ENCODE data around the gene RIC1. TPM values are rescaled to one million over a fixed set of nuclear protein-coding genes. Genes with fewer than 3 reads are reported as not detected.

RIC1 gene
- total and polyA plus RNA-seq, 2 of the 4 experiments (the other 2 are of a cell fraction), result 28.8 to 76.9 TPM

DNA sequence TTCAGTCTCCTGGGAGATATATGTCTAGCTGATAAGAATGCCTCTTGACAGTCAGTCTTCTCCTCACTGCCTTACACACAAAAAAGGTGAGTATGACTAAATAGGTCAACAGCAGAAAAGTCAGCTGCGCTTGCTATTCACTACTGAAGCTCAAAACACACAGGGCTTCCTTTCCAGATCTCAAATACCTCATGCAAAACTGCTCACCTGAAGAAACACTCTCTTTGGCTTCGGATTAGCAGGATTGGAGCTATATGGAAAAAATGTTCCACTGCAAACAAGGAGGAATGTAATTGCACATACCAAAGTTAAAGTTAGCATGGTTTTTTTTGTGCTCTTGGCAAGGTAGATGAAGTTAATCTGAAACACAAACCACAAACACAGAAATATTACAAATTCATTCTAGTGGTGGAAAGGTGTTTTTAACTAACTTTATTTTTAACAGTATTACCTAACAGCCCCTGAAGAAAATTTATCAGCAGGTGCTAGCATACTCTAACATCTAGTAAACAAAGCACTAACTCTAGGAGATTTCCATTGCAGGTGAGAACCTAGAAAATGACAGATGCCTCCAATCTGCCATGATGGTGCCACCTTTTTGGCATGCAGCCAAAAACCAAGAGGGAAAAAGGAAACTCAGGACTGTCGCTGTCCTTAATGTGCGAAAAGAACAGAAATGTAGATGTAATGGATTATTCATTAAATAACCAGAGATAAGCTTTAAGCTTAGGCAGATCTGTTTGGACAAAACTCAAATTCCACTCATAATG is 172.2 kb downstream of the RIC1 start:
- no peak overlapping the region for H2BK120ac ChIP-seq (ENCODE audit: low read depth, low read length)
- H3K4ac ChIP-seq (ENCODE audit: low read depth, low read length), result no peak overlapping the region
- H3K9me3 ChIP-seq (ENCODE audit: control insufficient read depth, insufficient read depth, low read length), result no peaks in the 10 kb centered on the region
- H3K9me1 ChIP-seq (ENCODE audit: insufficient read depth, low read length), result no peaks in the 10 kb centered on the region
- no peaks in the 10 kb centered on the region for H3K27me3 ChIP-seq (ENCODE audit: control insufficient read depth, insufficient read depth, low read length)
- H2BK15ac ChIP-seq (ENCODE audit: low read depth, low read length), result no peak overlapping the region
- no peak overlapping the region for H3K18ac ChIP-seq (ENCODE audit: low read depth, low read length)
- H2BK5ac ChIP-seq (ENCODE audit: low read depth, low read length, poor library complexity, severe bottlenecking), result no peak overlapping the region
- no peak overlapping the region for H3K4me2 ChIP-seq (ENCODE audit: low read depth, low read length)
- H3K4me3 ChIP-seq (ENCODE audit: insufficient read depth, low read depth, low read length), result no peak overlapping the region
- no peaks in the 10 kb centered on the region for H4K20me1 ChIP-seq (ENCODE audit: insufficient read depth, low read length)
- no peak overlapping the region for H4K91ac ChIP-seq (ENCODE audit: insufficient read depth, low read depth, low read length)
- WGBS, 2 experiments (ENCODE audit: extremely low coverage in 2 of 2, insufficient read length in 1 of 2), result no CpG with 5 or more reads among the region's 4 CpGs
- H2AK9ac ChIP-seq (replicated peaks; ENCODE audit: low read depth, low read length, poor library complexity), result no peak overlapping the region
- no peak overlapping the region for H2BK20ac ChIP-seq (ENCODE audit: low read depth, low read length)
- intact Hi-C loops (cut with micrococcal nuclease), result no loop called here
- no peak overlapping the region for H4K5ac ChIP-seq (ENCODE audit: low read depth, low read length)
- H3K36me3 ChIP-seq (ENCODE audit: control insufficient read depth, insufficient read depth, low read length), result no peaks in the 10 kb centered on the region; the same call in 1 of the 2 replicates
- no peak overlapping the region for H3K9ac ChIP-seq (ENCODE audit: low read depth, low read length)
- no peaks in the 10 kb centered on the region for H3K4me1 ChIP-seq (ENCODE audit: control insufficient read depth, insufficient read depth, low read length)
- in situ Hi-C loops (cut with MboI; ENCODE audit: low sequenced_read_pairs), result no loop called here
- ChIA-PET POLR2A (ENCODE audit: unreplicated experiment) (no interaction called here), CTCF (no interaction called here)
- no peak overlapping the region for H3K56ac ChIP-seq (ENCODE audit: extremely low read depth, insufficient read depth, low read length)
- TF ChIP-seq CEBPB (IDR thresholded peaks at IDR 0.05; ENCODE audit: low read depth, low read length) (no peak), CHD1 (IDR thresholded peaks at IDR 0.05; ENCODE audit: low read depth, low read length) (no peak), SMC3 (IDR thresholded peaks at IDR 0.05; ENCODE audit: low read depth, low read length) (no peak), RCOR1 (IDR thresholded peaks at IDR 0.05; ENCODE audit: insufficient replicate concordance, low read length) (no peak), FOS (IDR thresholded peaks at IDR 0.05; ENCODE audit: low read depth, low read length) (no peak), POLR2A (IDR thresholded peaks at IDR 0.05; ENCODE audit: low read depth, low read length) (no peak)
- TF ChIP-seq, protein P1, sequence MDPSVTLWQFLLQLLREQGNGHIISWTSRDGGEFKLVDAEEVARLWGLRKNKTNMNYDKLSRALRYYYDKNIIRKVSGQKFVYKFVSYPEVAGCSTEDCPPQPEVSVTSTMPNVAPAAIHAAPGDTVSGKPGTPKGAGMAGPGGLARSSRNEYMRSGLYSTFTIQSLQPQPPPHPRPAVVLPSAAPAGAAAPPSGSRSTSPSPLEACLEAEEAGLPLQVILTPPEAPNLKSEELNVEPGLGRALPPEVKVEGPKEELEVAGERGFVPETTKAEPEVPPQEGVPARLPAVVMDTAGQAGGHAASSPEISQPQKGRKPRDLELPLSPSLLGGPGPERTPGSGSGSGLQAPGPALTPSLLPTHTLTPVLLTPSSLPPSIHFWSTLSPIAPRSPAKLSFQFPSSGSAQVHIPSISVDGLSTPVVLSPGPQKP (IDR thresholded peaks at IDR 0.05; ENCODE audit: borderline replicate concordance, low read depth, low read length), result no peak
- TF ChIP-seq, protein P2, sequence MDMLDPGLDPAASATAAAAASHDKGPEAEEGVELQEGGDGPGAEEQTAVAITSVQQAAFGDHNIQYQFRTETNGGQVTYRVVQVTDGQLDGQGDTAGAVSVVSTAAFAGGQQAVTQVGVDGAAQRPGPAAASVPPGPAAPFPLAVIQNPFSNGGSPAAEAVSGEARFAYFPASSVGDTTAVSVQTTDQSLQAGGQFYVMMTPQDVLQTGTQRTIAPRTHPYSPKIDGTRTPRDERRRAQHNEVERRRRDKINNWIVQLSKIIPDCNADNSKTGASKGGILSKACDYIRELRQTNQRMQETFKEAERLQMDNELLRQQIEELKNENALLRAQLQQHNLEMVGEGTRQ (IDR thresholded peaks at IDR 0.05; ENCODE audit: low read depth, low read length), result no peak
- TF ChIP-seq, protein P3, sequence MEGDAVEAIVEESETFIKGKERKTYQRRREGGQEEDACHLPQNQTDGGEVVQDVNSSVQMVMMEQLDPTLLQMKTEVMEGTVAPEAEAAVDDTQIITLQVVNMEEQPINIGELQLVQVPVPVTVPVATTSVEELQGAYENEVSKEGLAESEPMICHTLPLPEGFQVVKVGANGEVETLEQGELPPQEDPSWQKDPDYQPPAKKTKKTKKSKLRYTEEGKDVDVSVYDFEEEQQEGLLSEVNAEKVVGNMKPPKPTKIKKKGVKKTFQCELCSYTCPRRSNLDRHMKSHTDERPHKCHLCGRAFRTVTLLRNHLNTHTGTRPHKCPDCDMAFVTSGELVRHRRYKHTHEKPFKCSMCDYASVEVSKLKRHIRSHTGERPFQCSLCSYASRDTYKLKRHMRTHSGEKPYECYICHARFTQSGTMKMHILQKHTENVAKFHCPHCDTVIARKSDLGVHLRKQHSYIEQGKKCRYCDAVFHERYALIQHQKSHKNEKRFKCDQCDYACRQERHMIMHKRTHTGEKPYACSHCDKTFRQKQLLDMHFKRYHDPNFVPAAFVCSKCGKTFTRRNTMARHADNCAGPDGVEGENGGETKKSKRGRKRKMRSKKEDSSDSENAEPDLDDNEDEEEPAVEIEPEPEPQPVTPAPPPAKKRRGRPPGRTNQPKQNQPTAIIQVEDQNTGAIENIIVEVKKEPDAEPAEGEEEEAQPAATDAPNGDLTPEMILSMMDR (conservative IDR thresholded peaks at IDR 0.05; ENCODE audit: low read depth, low read length), result no peak
- H4K8ac ChIP-seq (ENCODE audit: low read depth in 2 of 2, low read length in 2 of 2), result no peak overlapping the region
- no TSS peak for BruUV-seq (replicated peaks)
- H2AK5ac ChIP-seq (ENCODE audit: low read depth, low read length), result no peak overlapping the region
- ATAC-seq (ENCODE audit: low read depth), result no peak
- no peak overlapping the region for H3K27ac ChIP-seq (ENCODE audit: insufficient read depth, low read length)
- no peak overlapping the region for H2AFZ ChIP-seq (replicated peaks; ENCODE audit: low read length, poor library complexity)
- no peak for DNase-seq
- no peak overlapping the region for H3K23ac ChIP-seq (ENCODE audit: low read depth, low read length)
- no peak overlapping the region for H3K14ac ChIP-seq (replicated peaks; ENCODE audit: low read depth, low read length)
- H3K79me1 ChIP-seq (ENCODE audit: low read depth in 1 of 2, low read length in 2 of 2), result no peaks in the 10 kb centered on the region
- dilution Hi-C loops (cut with HindIII; ENCODE audit: low sequenced_read_pairs, unreplicated experiment), result no loop called here
